A549 (cell line): Measurements from ENCODE around the gene RAP2B.

ENCODE experiments used
- CEBPB ChIP-seq, 2 experiments: fragments of >200 bp in 1 of 2; sonication (Bioruptor Twin) in 1 of 2; formaldehyde crosslinking in 1 of 2; IDR thresholded peaks; 2 replicates each; pipeline ENCODE4 v1.6.1; 2012 to 2016
- CHD2 ChIP-seq: fragments of 150-350 bp; IDR thresholded peaks from 2 replicates; pipeline ENCODE4 v1.6.1; 2014; ENCODE audit warnings: low read length; ENCODE audit not compliant: partially characterized antibody
- CTCF ChIP-seq: fragments of >200 bp; sonication (Bioruptor Twin); formaldehyde crosslinking; IDR thresholded peaks from 3 replicates; pipeline ENCODE4 v1.5.1; 2016
- EP300 ChIP-seq, 2 experiments: fragments of >200 bp; sonication (Bioruptor Twin); formaldehyde crosslinking; IDR thresholded peaks; 2 replicates in 1 of 2; 3 replicates in 1 of 2; pipeline ENCODE4 v1.6.1; 2016 to 2017
- MAX ChIP-seq: IDR thresholded peaks from 2 replicates; pipeline ENCODE4 v1.6.1; 2012
- NR3C1 ChIP-seq: fragments of >200 bp; sonication (Bioruptor Twin); formaldehyde crosslinking; IDR thresholded peaks from 3 replicates; pipeline ENCODE4 v1.6.1; 2017
- PHF8 ChIP-seq: fragments of 200-600 bp; sonication (generic); IDR thresholded peaks from 2 replicates; pipeline ENCODE4 v1.6.1; 2016; ENCODE audit warnings: low read depth, mild to moderate bottlenecking, antibody characterized with exemption, moderate library complexity, borderline replicate concordance
- POLR2A ChIP-seq: IDR thresholded peaks from 2 replicates; pipeline ENCODE4 v1.6.1; 2012; ENCODE audit warnings: mild to moderate bottlenecking, low read length
- RAD21 ChIP-seq, 2 experiments: fragments of >200 bp in 1 of 2; sonication (Bioruptor Twin) in 1 of 2; formaldehyde crosslinking in 1 of 2; IDR thresholded peaks in 1 of 2; conservative IDR thresholded peaks in 1 of 2; 2 replicates in 1 of 2; 3 replicates in 1 of 2; pipeline ENCODE4 v1.6.1; 2012 to 2018; ENCODE audit warnings: inconsistent platforms in 1 of 2
- SREBF2 ChIP-seq: fragments of 450-650 bp; IDR thresholded peaks from 2 replicates; pipeline ENCODE4 v1.6.1; 2014; ENCODE audit warnings: mild to moderate bottlenecking, moderate library complexity
- TP53 ChIP-seq: fragments of 250-450 bp; sonication (Bioruptor Pico); IDR thresholded peaks from 2 replicates; pipeline ENCODE4 v1.5.0; 2021; ENCODE audit warnings: mild to moderate bottlenecking, moderate library complexity

GRCh38 chr3:153150991-153151390 lies 11.0 kb upstream of the RAP2B start:
- TF ChIP-seq CEBPB (IDR thresholded peaks at IDR 0.05) (no peak), PHF8 (no peak), SREBF2 (no peak), CTCF (no peak), MAX (no peak), CHD2 (no peak), EP300 (IDR thresholded peaks at IDR 0.05) (no peak), POLR2A (no peak), NR3C1 (no peak), TP53 (CRISPR knock-in tag) (no peak), RAD21 (conservative IDR thresholded peaks at IDR 0.05 in 1 of 2, IDR thresholded peaks at IDR 0.05 in 1 of 2) (no peak)
